ENCODE results near the gene CELF4. TPM values are rescaled to one million over a fixed set of nuclear protein-coding genes. Genes with fewer than 3 reads are reported as not detected.

Gene CELF4
- total RNA-seq, 2 donors from 2014 or later = 3.3 to 4.7 TPM

DNA sequence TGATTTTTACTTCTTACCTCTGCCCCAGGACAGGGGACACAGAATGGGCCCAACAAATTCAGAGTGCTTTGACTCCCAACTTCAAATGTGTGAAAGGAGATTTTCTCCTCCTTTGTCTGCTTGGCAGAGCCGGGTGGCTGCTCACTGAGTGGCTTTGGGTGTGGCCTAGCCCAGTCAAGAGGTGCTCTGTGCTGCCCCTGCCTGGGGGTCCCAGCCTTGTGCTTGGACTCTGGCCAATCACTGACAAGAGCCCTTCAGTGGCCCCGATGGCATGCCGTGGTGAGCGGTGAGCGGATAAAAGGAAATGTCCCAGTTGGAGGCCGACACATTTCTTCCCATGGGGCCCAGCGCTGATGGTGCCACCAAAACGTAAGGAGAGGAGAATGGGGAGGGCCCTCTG is 259.2 kb downstream of the CELF4 start:
- Histone ChIP-seq H3K4me3 (no peak overlapping the region), H3K27ac (no peak overlapping the region), H3K36me3 (replicated peaks in 1 of 2; ENCODE audit: insufficient read depth in 1 of 2, low read depth in 2 of 2) (no peaks in the 10 kb centered on the region), H3K4me1 (no peaks in the 10 kb centered on the region), H3K27me3 (no peaks in the 10 kb centered on the region), H3K9me3 (no peaks in the 10 kb centered on the region)
- ATAC-seq (no peak), DNase-seq (no peak)
- TF ChIP-seq CTCF (IDR thresholded peaks at IDR 0.05) = no peak
- no peak for TF ChIP-seq POLR2A (IDR thresholded peaks at IDR 0.05)
- intact Hi-C loops (cut with DNase I) = no loop called here
- 70 to 89% methylated on average over 8 of the region's 8 CpGs for WGBS, 2 donors

- Histone ChIP-seq H3K27ac (no peak overlapping the region), H3K27me3 (no peaks in the 10 kb centered on the region), H3K36me3 (replicated peaks in 1 of 2; ENCODE audit: insufficient read depth in 1 of 2, low read depth in 2 of 2) (no peaks in the 10 kb centered on the region), H3K4me3 (no peak overlapping the region), H3K9me3 (no peaks in the 10 kb centered on the region), H3K4me1 (peaks cover 5% of the 10 kb centered on the region)
- DNase-seq (no peak), ATAC-seq (no peak)
- TF ChIP-seq CTCF (IDR thresholded peaks at IDR 0.05) = no peak
- no peak for TF ChIP-seq POLR2A (IDR thresholded peaks at IDR 0.05)
- 75 to 84% methylated on average over 13 of the region's 13 CpGs for WGBS, 2 donors
- intact Hi-C loops (cut with DNase I) = no loop called here
Measured at GRCh38 chr18:37305066-37305465, 260.5 kb downstream of the CELF4 start.

GRCh38 chr18:37304012-37304680 is 261.5 kb downstream of the CELF4 start:
- TF ChIP-seq POLR2A (IDR thresholded peaks at IDR 0.05) (no peak), CTCF (IDR thresholded peaks at IDR 0.05) (no peak)
- no peak overlapping the region for H3K4me3 ChIP-seq
- no peaks in the 10 kb centered on the region for H3K9me3 ChIP-seq
- 73 to 83% methylated on average over 5 of the region's 5 CpGs for WGBS, 2 donors
- DNase-seq (no peak), ATAC-seq (no peak)
- intact Hi-C loops (cut with DNase I) = no loop called here
- H3K27ac ChIP-seq = no peak overlapping the region
- H3K36me3 ChIP-seq (replicated peaks in 1 of 2; ENCODE audit: insufficient read depth in 1 of 2, low read depth in 2 of 2) = no peaks in the 10 kb centered on the region
- H3K4me1 ChIP-seq = peaks cover 14% of the 10 kb centered on the region
- H3K27me3 ChIP-seq = no peaks in the 10 kb centered on the region

- intact Hi-C loops (cut with DNase I) = no loop called here
- no peaks in the 10 kb centered on the region for H3K36me3 ChIP-seq (replicated peaks in 1 of 2; ENCODE audit: insufficient read depth in 1 of 2, low read depth in 2 of 2)
- no peak overlapping the region for H3K27ac ChIP-seq
- no peaks in the 10 kb centered on the region for H3K27me3 ChIP-seq
- H3K4me3 ChIP-seq = no peak overlapping the region
- H3K4me1 ChIP-seq = peaks cover 20% of the 10 kb centered on the region
- ATAC-seq (no peak), DNase-seq (no peak)
- 12 to 24% methylated on average over 2 of the region's 2 CpGs for WGBS, 2 donors
- TF ChIP-seq POLR2A (IDR thresholded peaks at IDR 0.05) (no peak), CTCF (IDR thresholded peaks at IDR 0.05) (no peak)
- no peaks in the 10 kb centered on the region for H3K9me3 ChIP-seq
Measured at GRCh38 chr18:37303009-37303408, 262.6 kb downstream of the CELF4 start.

DNA sequence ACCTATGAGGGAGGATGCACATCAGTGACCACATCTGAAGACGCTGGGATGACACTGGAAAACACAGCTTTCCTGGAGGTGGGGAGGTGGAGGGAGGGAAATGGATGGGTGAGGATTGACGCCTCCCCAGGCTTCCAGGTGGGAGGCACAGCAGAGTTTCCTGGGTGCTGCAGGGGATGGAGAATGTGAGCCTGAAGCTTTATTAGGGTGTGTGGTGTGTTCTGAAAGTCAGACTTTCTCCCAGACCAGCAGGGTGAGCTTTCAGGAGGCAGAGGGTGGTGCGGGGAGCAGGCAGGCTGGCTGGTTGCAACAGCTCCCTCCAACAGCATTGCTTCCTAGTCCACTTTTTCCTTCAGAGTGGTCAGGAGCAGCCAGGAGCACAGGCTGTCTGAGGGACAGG is 263.1 kb downstream of the CELF4 start:
- 73 to 79% methylated on average over 3 of the region's 3 CpGs for WGBS, 2 donors
- peaks cover 20% of the 10 kb centered on the region for H3K4me1 ChIP-seq

More for the DNA sequence above, 263.1 kb downstream of the CELF4 start:
- H3K27ac ChIP-seq = no peak overlapping the region
- H3K36me3 ChIP-seq (replicated peaks in 1 of 2; ENCODE audit: insufficient read depth in 1 of 2, low read depth in 2 of 2) = no peaks in the 10 kb centered on the region
- TF ChIP-seq POLR2A (IDR thresholded peaks at IDR 0.05) (no peak), CTCF (IDR thresholded peaks at IDR 0.05) (no peak)
- H3K27me3 ChIP-seq = no peaks in the 10 kb centered on the region
- DNase-seq (no peak), ATAC-seq (no peak)
- intact Hi-C loops (cut with DNase I) = no loop called here
- H3K4me3 ChIP-seq = no peak overlapping the region
- no peaks in the 10 kb centered on the region for H3K9me3 ChIP-seq

Data from body of pancreas (tissue), 4 donors.